Loucy (cell line): ENCODE measurements around the gene ZFHX3.

ENCODE experiments used
- H2AFZ ChIP-seq: fragments of 200-600 bp; sonication (generic); 2 replicates; pipeline ENCODE4 v1.6.0; 2016; ENCODE audit warnings: antibody characterized with exemption, mild to moderate bottlenecking, low read length, moderate library complexity
- H3F3A ChIP-seq: fragments of 200-600 bp; 2 replicates; pipeline ENCODE4 v1.6.0; 2016; ENCODE audit warnings: antibody characterized with exemption, low read depth, mild to moderate bottlenecking
- H3K27me3 ChIP-seq: fragments of 200-600 bp; sonication (generic); 2 replicates; pipeline ENCODE4 v1.6.1; 2014; ENCODE audit warnings: low read length, mild to moderate bottlenecking; ENCODE audit not compliant: insufficient read depth, poor library complexity, severe bottlenecking
- H3K36me3 ChIP-seq: fragments of 200-600 bp; sonication (generic); 2 replicates; pipeline ENCODE4 v1.6.1; 2016; ENCODE audit warnings: low read length; ENCODE audit not compliant: insufficient read depth
- H3K4me1 ChIP-seq: fragments of 200-600 bp; sonication (generic); 2 replicates; pipeline ENCODE4 v1.5.1; 2014; ENCODE audit warnings: low read length, mild to moderate bottlenecking; ENCODE audit not compliant: insufficient read depth, poor library complexity, severe bottlenecking
- H3K4me2 ChIP-seq: fragments of 200-600 bp; sonication (generic); 2 replicates; pipeline ENCODE4 v1.6.0; 2014; ENCODE audit warnings: antibody characterized with exemption, low read length, low read depth, mild to moderate bottlenecking; ENCODE audit not compliant: poor library complexity, severe bottlenecking
- H3K4me3 ChIP-seq: fragments of 200-600 bp; sonication (generic); 2 replicates; pipeline ENCODE4 v1.5.1; 2014; ENCODE audit warnings: low read length, mild to moderate bottlenecking, mixed read lengths; ENCODE audit not compliant: poor library complexity, severe bottlenecking
- H3K79me2 ChIP-seq: fragments of 200-600 bp; sonication (generic); 2 replicates; pipeline ENCODE4 v1.6.1; 2014; ENCODE audit warnings: low read length; ENCODE audit not compliant: insufficient read depth
- H3K9ac ChIP-seq: fragments of 200-600 bp; sonication (generic); 2 replicates; pipeline ENCODE4 v1.6.0; 2014; ENCODE audit warnings: mild to moderate bottlenecking, low read depth, low read length, moderate library complexity; ENCODE audit not compliant: poor library complexity, severe bottlenecking
- H3K9me2 ChIP-seq: fragments of 200-600 bp; sonication (generic); replicated peaks from 2 replicates; pipeline ENCODE4 v1.6.1; 2016; ENCODE audit warnings: low read depth, low read length, mixed read lengths
- H3K9me3 ChIP-seq: fragments of 200-600 bp; sonication (generic); 2 replicates; pipeline ENCODE4 v1.6.1; 2014; ENCODE audit warnings: mild to moderate bottlenecking, antibody characterized with exemption, low read length, low read depth; ENCODE audit not compliant: insufficient read depth
- H4K20me1 ChIP-seq: fragments of 200-600 bp; sonication (generic); 2 replicates; pipeline ENCODE4 v1.6.0; 2014; ENCODE audit warnings: antibody characterized with exemption, low read length, mild to moderate bottlenecking; ENCODE audit not compliant: insufficient read depth, poor library complexity, severe bottlenecking
- EZH2phosphoT487 ChIP-seq: fragments of 200-600 bp; IDR thresholded peaks from 2 replicates; pipeline ENCODE4 v1.6.1; 2018; ENCODE audit warnings: antibody characterized with exemption, mild to moderate bottlenecking, moderate library complexity, borderline replicate concordance
- TF ChIP-seq, protein P1 (sequence below): fragments of 200-600 bp; sonication (generic); conservative IDR thresholded peaks from 2 replicates; pipeline ENCODE4 v1.5.1; 2014; ENCODE audit warnings: mild to moderate bottlenecking, antibody characterized with exemption, low read length

The ZFHX3 gene

GRCh38 chr16:73026754-73027684 lies 20.9 kb downstream of the ZFHX3 start:
- no peak overlapping the region for H3K9ac ChIP-seq
- no peaks in the 10 kb centered on the region for H3K9me3 ChIP-seq
- no peak overlapping the region for H3K4me3 ChIP-seq
- no peaks in the 10 kb centered on the region for H3F3A ChIP-seq
- no peaks in the 10 kb centered on the region for H3K36me3 ChIP-seq
- H3K9me2 ChIP-seq, result no peaks in the 10 kb centered on the region
- H3K27me3 ChIP-seq, result no peaks in the 10 kb centered on the region
- no peak for TF ChIP-seq EZH2phosphoT487
- TF ChIP-seq, protein P1, sequence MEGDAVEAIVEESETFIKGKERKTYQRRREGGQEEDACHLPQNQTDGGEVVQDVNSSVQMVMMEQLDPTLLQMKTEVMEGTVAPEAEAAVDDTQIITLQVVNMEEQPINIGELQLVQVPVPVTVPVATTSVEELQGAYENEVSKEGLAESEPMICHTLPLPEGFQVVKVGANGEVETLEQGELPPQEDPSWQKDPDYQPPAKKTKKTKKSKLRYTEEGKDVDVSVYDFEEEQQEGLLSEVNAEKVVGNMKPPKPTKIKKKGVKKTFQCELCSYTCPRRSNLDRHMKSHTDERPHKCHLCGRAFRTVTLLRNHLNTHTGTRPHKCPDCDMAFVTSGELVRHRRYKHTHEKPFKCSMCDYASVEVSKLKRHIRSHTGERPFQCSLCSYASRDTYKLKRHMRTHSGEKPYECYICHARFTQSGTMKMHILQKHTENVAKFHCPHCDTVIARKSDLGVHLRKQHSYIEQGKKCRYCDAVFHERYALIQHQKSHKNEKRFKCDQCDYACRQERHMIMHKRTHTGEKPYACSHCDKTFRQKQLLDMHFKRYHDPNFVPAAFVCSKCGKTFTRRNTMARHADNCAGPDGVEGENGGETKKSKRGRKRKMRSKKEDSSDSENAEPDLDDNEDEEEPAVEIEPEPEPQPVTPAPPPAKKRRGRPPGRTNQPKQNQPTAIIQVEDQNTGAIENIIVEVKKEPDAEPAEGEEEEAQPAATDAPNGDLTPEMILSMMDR, result no peak
- no peaks in the 10 kb centered on the region for H4K20me1 ChIP-seq
- peaks cover 31% of the 10 kb centered on the region; the same call in 1 of the 2 replicates for H3K79me2 ChIP-seq
- H3K4me2 ChIP-seq, result no peak overlapping the region
- H2AFZ ChIP-seq, result no peak overlapping the region
- H3K4me1 ChIP-seq, result no peaks in the 10 kb centered on the region

GRCh38 chr16:73025856-73026210 lies 22.1 kb downstream of the ZFHX3 start:
- no peaks in the 10 kb centered on the region for H3K9me2 ChIP-seq
- no peaks in the 10 kb centered on the region for H4K20me1 ChIP-seq
- H3K36me3 ChIP-seq, result no peaks in the 10 kb centered on the region
- H3K79me2 ChIP-seq, result peaks cover 31% of the 10 kb centered on the region; the same call in 1 of the 2 replicates
- no peaks in the 10 kb centered on the region for H3K27me3 ChIP-seq
- no peak overlapping the region for H3K9ac ChIP-seq
- no peaks in the 10 kb centered on the region for H3K4me1 ChIP-seq
- H3F3A ChIP-seq, result no peaks in the 10 kb centered on the region
- H3K4me3 ChIP-seq, result no peak overlapping the region
- H2AFZ ChIP-seq, result no peak overlapping the region
- H3K4me2 ChIP-seq, result no peak overlapping the region
- TF ChIP-seq EZH2phosphoT487, result no peak
- TF ChIP-seq, protein P1, result no peak
- no peaks in the 10 kb centered on the region for H3K9me3 ChIP-seq

DNA sequence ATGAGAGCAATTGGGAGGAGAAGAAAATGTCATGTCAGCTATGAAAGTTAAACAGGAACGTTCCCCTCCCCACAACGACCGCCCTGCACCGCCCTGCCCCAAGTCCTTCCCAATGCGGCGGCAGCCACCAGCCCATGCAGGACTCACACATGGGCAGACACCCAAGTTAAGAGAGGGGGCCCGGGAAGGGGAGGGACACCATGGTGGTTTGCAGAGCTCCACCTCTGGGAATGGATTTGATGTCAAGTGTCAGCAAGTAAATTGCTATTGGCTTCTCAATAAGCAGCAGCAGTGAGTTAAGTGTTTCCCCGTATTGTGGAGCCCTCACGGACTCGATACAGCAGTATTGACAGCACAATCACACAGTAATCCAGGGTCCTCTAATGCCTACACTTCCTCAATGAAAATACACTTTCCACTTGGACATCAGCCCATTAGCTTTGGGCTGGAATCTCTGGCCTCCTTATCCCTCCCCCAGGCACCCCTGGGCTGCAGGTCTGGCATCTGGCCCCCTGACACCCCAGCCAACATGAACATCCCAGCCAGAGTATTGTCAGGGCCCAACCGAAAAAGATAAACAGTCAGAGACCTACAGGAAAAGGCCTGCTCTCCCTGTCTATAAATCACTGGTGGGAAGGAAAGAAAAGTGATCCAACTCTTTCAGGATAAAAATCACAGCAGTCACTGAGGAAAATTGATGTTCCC lies 22.6 kb downstream of the ZFHX3 start:
- Histone ChIP-seq H4K20me1 (no peaks in the 10 kb centered on the region), H3K4me3 (no peak overlapping the region), H3K9ac (no peak overlapping the region), H3K36me3 (no peaks in the 10 kb centered on the region), H3K9me2 (no peaks in the 10 kb centered on the region), H3F3A (no peaks in the 10 kb centered on the region), H3K4me1 (no peaks in the 10 kb centered on the region), H2AFZ (no peak overlapping the region), H3K4me2 (no peak overlapping the region), H3K9me3 (no peaks in the 10 kb centered on the region), H3K27me3 (no peaks in the 10 kb centered on the region), H3K79me2 (peaks cover 30% of the 10 kb centered on the region; the same call in 1 of the 2 replicates)
- no peak for TF ChIP-seq EZH2phosphoT487
- TF ChIP-seq, protein P1, result no peak
